Nephron progenitor cell (in vitro differentiated cells): ENCODE results near the gene CKB.
A peak's percentile ranks its signal among the peaks of the same experiment; 100 is the strongest.
"Not testable (repeated sequence)": the region's sequence is repeated elsewhere in the genome, so short reads cannot be mapped to it uniquely, and the experiment has no call there.

Experiments used
- DNase-seq: peaks from one replicate; pipeline ENCODE4 v3.0.0; 2021
- H3K27ac Mint-ChIP-seq: 2 replicates; pipeline ENCODE4 v1.8.0; 2021; ENCODE audit warnings: mild to moderate bottlenecking, moderate library complexity, mixed read lengths
- H3K27me3 Mint-ChIP-seq: 2 replicates; pipeline ENCODE4 v1.8.0; 2021; ENCODE audit warnings: mild to moderate bottlenecking, low read depth, mixed read lengths; ENCODE audit not compliant: poor library complexity
- H3K36me3 Mint-ChIP-seq: 2 replicates; pipeline ENCODE4 v1.8.0; 2021; ENCODE audit warnings: low read depth, mixed read lengths
- H3K4me1 Mint-ChIP-seq: 2 replicates; pipeline ENCODE4 v1.8.0; 2021; ENCODE audit warnings: mixed read lengths
- H3K4me3 Mint-ChIP-seq: 2 replicates; pipeline ENCODE4 v1.8.0; 2021; ENCODE audit warnings: mild to moderate bottlenecking, moderate library complexity, mixed read lengths
- H3K9me3 Mint-ChIP-seq: 2 replicates; pipeline ENCODE4 v1.8.0; 2021; ENCODE audit warnings: mild to moderate bottlenecking, moderate library complexity, mixed read lengths
- CTCF ChIP-seq: fragments of 200-600 bp; sonication (generic); IDR thresholded peaks from 2 replicates; pipeline ENCODE4 v1.5.0; 2021; ENCODE audit warnings: antibody characterized with exemption

Gene CKB

GRCh38 chr14:103517174-103517566 lies 5.5 kb downstream of the CKB start:
- H3K4me3 Mint-ChIP-seq = no peak overlapping the region
- DNase-seq = no peak
- H3K27ac Mint-ChIP-seq = no peak overlapping the region
- no peaks in the 10 kb centered on the region for H3K9me3 Mint-ChIP-seq
- no peak for TF ChIP-seq CTCF
- H3K27me3 Mint-ChIP-seq = peaks cover 8% of the 10 kb centered on the region
- peaks cover 40% of the 10 kb centered on the region for H3K4me1 Mint-ChIP-seq
- H3K36me3 Mint-ChIP-seq = peaks cover 12% of the 10 kb centered on the region

DNA sequence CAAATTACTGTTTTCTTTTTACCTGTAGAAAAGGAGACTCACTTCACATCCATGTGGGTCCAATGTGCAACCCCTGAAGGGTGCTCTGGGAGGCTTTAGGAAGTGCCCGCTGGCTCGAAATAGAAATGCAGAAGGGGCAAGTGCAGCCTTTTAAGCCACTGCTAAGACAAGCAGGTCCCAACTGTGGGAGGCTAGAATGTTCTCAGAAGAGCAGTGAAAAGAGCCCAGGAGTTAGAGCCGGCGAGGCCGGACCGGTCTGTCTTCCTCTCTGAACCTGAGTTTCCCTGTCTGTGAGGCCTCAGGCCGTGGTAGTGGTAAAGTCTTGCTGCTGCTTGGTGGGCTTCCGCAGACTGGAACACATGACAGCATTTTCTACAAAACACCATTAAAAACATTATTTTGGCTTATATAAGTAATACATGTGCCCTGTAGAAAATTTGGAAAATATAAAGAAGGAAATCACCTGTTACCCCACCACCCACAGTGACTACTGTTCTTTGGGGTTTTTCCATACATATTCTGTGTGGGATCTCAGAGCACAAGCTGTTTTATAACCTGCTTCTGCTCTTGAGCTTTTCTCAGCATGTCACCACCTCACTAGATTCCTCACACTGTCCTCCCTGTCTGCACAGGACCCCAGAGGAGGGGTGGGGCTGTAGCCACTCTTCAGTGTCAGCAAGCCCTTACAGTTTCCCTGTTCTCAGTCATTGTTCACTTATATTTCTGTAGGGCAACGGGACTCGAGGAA lies 6.0 kb downstream of the CKB start:
- no peak for DNase-seq
- Mint-ChIP-seq H3K4me3 (no peak overlapping the region), H3K9me3 (no peaks in the 10 kb centered on the region), H3K36me3 (peaks cover 13% of the 10 kb centered on the region), H3K27me3 (peaks cover 8% of the 10 kb centered on the region), H3K4me1 (peaks cover 40% of the 10 kb centered on the region), H3K27ac (no peak overlapping the region)
- TF ChIP-seq CTCF = no peak

GRCh38 chr14:103514596-103515421 lies 7.8 kb downstream of the CKB start:
- H3K4me3 Mint-ChIP-seq = no peak overlapping the region
- H3K9me3 Mint-ChIP-seq = no peaks in the 10 kb centered on the region
- no peak overlapping the region for H3K27ac Mint-ChIP-seq
- H3K36me3 Mint-ChIP-seq = peaks cover 14% of the 10 kb centered on the region
- H3K4me1 Mint-ChIP-seq = peaks cover 50% of the 10 kb centered on the region
- no peak for TF ChIP-seq CTCF
- no peak for DNase-seq
- peaks cover 11% of the 10 kb centered on the region for H3K27me3 Mint-ChIP-seq

DNA sequence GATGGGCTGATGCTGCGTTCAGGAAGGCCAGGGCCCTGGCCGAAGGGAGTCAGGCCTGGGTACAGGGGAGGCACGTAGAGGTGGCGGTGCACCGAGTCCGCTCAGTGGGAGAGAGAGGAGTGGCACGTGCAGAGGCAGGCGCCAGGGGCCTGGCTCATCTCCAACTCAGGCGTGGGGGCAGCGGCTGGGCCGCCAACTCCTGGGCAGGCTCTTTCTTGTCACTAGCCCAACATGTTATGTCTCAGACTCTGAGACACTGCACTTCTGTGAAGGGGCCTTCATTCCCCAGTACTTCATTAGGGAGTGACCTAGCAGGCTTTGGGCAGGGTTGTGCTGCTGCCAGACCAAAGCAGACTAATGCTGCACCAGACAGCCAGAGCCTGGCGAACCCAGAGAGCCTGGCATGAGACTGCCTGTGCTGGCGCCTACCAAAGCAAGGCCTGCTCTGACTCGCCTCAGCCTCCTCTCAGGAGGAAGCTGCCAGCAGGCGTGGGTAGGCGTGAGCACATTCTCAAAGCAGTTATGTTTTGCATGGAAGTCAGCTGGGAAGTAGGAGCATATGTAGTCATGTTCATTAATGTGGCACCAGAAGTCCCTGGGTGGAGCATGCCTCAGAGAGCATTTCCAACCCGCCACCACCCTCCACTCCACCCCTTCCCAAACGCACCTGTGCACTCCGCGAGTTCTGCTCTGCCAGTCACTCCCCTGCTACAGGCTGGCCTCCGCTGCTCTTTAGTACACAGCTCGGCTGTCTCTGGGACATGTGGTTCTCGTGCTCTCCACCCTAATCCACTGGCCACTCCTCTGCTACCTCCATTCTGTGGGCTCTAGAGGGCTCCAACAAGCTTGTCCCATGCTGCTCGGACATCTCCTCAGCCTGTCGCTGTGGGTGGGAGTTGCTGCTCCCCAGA lies 9.7 kb downstream of the CKB start:
- H3K27ac Mint-ChIP-seq = peak overlapping the region; percentile 29
- peaks cover 19% of the 10 kb centered on the region for H3K36me3 Mint-ChIP-seq
- H3K27me3 Mint-ChIP-seq = peaks cover 9% of the 10 kb centered on the region
- DNase-seq = no peak
- TF ChIP-seq CTCF = no peak
- H3K9me3 Mint-ChIP-seq = no peaks in the 10 kb centered on the region
- H3K4me1 Mint-ChIP-seq = peaks cover 32% of the 10 kb centered on the region
- no peak overlapping the region for H3K4me3 Mint-ChIP-seq

GRCh38 chr14:103512180-103512579 lies 10.4 kb downstream of the CKB start:
- H3K4me3 Mint-ChIP-seq, H3K9me3 Mint-ChIP-seq, DNase-seq, H3K27me3 Mint-ChIP-seq: not testable (repeated sequence)
- Mint-ChIP-seq H3K27ac (peak overlapping the region; percentile 29), H3K36me3 (peaks cover 24% of the 10 kb centered on the region), H3K4me1 (peaks cover 25% of the 10 kb centered on the region)
